Esophagus squamous epithelium (tissue), 4 donors: ENCODE data around the gene ESPL1.
A peak's percentile ranks its signal among the peaks of the same experiment; 100 is the strongest.

ENCODE experiments used
- POLR2A ChIP-seq, 4 donors: fragments of 450-650 bp; IDR thresholded peaks; one replicate each; pipeline ENCODE4 v1.6.1; 2017; ENCODE audit warnings: antibody characterized with exemption in 4 of 4, mild to moderate bottlenecking in 4 of 4, moderate library complexity in 3 of 4
- TF ChIP-seq, protein P1 (sequence below), 6 experiments: fragments of 450-650 bp in 4 of 6; fragments of 200-600 bp in 2 of 6; sonication (generic) in 2 of 6; IDR thresholded peaks; one replicate each; pipeline ENCODE4 v1.5.1; 2016 to 2019; ENCODE audit warnings: antibody characterized with exemption in 6 of 6, mild to moderate bottlenecking in 4 of 6, moderate library complexity in 4 of 6

DNA sequence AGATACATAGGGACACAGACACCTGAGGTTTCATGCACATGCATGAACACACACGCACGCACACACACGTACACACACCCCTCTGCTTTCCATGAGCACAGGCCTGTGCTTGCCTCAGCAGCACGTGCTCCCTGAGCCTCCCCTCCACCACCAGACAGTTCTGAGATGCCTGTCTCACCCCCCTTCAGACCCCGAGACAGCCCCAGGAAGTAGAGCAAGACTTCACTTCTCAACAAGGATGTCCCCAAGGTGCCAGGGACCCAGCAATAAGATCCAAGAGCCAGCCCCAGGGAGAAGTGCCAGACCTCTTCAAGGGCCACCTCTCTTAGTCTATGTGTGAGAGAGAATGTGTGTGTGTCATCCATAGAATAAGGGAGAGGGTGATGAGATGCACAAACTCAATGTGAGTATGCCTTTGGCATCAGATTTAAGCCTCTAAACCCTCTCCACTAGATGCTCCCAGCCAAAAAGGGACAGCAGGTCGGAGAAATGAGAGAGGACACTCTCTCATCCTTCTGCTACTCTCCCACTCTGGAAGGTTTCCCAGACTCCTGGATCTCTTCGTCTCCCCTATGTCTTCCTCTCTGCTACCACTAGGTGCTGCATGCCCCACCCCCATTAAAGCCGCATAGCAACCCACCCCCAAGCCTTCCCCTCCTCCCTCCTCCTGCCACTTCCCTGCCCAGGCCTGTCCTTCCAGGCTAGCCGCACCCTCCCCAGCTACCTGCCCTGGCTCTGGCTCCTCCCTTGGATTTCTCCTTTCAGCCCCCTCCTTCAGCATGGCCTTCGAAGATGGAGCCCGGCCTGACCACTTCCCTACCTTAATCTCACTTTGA is 43.8 kb upstream of the ESPL1 start:
- TF ChIP-seq POLR2A (IDR thresholded peaks at IDR 0.05): no peak
- TF ChIP-seq, protein P1, sequence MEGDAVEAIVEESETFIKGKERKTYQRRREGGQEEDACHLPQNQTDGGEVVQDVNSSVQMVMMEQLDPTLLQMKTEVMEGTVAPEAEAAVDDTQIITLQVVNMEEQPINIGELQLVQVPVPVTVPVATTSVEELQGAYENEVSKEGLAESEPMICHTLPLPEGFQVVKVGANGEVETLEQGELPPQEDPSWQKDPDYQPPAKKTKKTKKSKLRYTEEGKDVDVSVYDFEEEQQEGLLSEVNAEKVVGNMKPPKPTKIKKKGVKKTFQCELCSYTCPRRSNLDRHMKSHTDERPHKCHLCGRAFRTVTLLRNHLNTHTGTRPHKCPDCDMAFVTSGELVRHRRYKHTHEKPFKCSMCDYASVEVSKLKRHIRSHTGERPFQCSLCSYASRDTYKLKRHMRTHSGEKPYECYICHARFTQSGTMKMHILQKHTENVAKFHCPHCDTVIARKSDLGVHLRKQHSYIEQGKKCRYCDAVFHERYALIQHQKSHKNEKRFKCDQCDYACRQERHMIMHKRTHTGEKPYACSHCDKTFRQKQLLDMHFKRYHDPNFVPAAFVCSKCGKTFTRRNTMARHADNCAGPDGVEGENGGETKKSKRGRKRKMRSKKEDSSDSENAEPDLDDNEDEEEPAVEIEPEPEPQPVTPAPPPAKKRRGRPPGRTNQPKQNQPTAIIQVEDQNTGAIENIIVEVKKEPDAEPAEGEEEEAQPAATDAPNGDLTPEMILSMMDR (IDR thresholded peaks at IDR 0.05): peak in 3 of 6 experiments; percentile 32 to 52 (median 38)
